OCI-LY3 (cell line): Measurements from ENCODE around the gene SH2D1B.

Experiments
- H2AFZ ChIP-seq: fragments of 200-600, 300-600 bp; shearing (Covaris generic); 2 replicates; pipeline ENCODE4 v1.6.0; 2014; ENCODE audit warnings: antibody characterized with exemption, low read depth, low read length
- H3K27ac ChIP-seq: fragments of 200-600, 300-600 bp; sonication (generic); 2 replicates; pipeline ENCODE4 v1.5.1; 2014; ENCODE audit warnings: mild to moderate bottlenecking, low read length, moderate library complexity, mixed read lengths
- H3K27me3 ChIP-seq: fragments of 200-600, 300-600 bp; sonication (generic); 2 replicates; pipeline ENCODE4 v1.6.1; 2014; ENCODE audit warnings: low read depth, low read length, mixed read lengths
- H3K36me3 ChIP-seq: fragments of 200-600, 300-600 bp; sonication (generic); replicated peaks from 2 replicates; pipeline ENCODE3; 2014; ENCODE audit warnings: low read depth, low read length, mixed read lengths
- H3K4me1 ChIP-seq: fragments of 300-600, 200-600 bp; sonication (generic); 2 replicates; pipeline ENCODE4 v1.6.1; 2014; ENCODE audit warnings: low read length, mixed read lengths
- H3K4me2 ChIP-seq: fragments of 200-600, 300-600 bp; sonication (generic); 2 replicates; pipeline ENCODE4 v1.6.1; 2014; ENCODE audit warnings: low read length, mixed read lengths
- H3K4me3 ChIP-seq: fragments of 300-600, 200-600 bp; sonication (generic); 2 replicates; pipeline ENCODE4 v1.5.1; 2014; ENCODE audit warnings: antibody characterized with exemption, mild to moderate bottlenecking, low read length, moderate library complexity
- H3K79me2 ChIP-seq: fragments of 300-600, 200-600 bp; shearing (Covaris generic); 2 replicates; pipeline ENCODE4 v1.6.1; 2014; ENCODE audit warnings: mild to moderate bottlenecking, low read length, mixed read lengths
- H3K9ac ChIP-seq: fragments of 300-600, 200-600 bp; shearing (Covaris generic); 2 replicates; pipeline ENCODE4 v1.6.0; 2014; ENCODE audit warnings: mild to moderate bottlenecking, low read length, moderate library complexity
- H3K9me3 ChIP-seq: fragments of 200-600, 300-600 bp; shearing (Covaris generic); 2 replicates; pipeline ENCODE4 v1.6.1; 2014; ENCODE audit warnings: low read length, mixed read lengths; ENCODE audit not compliant: insufficient read depth
- H4K20me1 ChIP-seq: fragments of 200-600, 300-600 bp; sonication (generic); 2 replicates; pipeline ENCODE4 v1.6.1; 2016; ENCODE audit warnings: low read length, mixed read lengths; ENCODE audit not compliant: insufficient read depth
- EZH2phosphoT487 ChIP-seq: fragments of 200-600 bp; shearing (Covaris generic); IDR thresholded peaks from 2 replicates; pipeline ENCODE4 v1.6.1; 2018; ENCODE audit warnings: antibody characterized with exemption, mixed run types, low read depth
- TF ChIP-seq, protein P1 (sequence below): fragments of 200-600, 300-600 bp; sonication (generic); IDR thresholded peaks from 2 replicates; pipeline ENCODE4 v1.5.1; 2014; ENCODE audit warnings: antibody characterized with exemption, low read length, low read depth

Gene SH2D1B

DNA sequence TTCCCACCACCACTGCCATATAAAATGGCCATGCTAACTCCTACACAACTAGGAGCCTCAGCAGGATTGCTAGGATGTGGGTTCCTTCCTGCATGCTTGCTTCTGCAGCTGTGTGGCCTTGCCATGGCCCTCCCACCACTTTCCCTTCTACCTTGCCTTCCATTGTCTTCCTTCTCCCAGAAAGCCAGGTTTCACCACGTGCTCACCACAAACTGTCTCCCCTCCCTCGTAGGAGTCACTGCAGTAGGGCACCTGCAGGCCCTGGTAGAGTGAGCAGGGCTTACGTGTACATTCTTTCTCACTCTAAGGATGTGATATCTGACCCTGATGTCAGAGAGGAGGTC lies 26.7 kb downstream of the SH2D1B start:
- Histone ChIP-seq H3K4me3 (no peak overlapping the region), H3K79me2 (no peaks in the 10 kb centered on the region), H3K9ac (no peak overlapping the region), H3K36me3 (no peaks in the 10 kb centered on the region), H3K27ac (no peak overlapping the region), H3K4me2 (no peak overlapping the region), H3K4me1 (peaks cover 8% of the 10 kb centered on the region), H2AFZ (no peak overlapping the region), H4K20me1 (no peaks in the 10 kb centered on the region), H3K9me3 (no peaks in the 10 kb centered on the region), H3K27me3 (peaks cover 50% of the 10 kb centered on the region)
- TF ChIP-seq, protein P1, sequence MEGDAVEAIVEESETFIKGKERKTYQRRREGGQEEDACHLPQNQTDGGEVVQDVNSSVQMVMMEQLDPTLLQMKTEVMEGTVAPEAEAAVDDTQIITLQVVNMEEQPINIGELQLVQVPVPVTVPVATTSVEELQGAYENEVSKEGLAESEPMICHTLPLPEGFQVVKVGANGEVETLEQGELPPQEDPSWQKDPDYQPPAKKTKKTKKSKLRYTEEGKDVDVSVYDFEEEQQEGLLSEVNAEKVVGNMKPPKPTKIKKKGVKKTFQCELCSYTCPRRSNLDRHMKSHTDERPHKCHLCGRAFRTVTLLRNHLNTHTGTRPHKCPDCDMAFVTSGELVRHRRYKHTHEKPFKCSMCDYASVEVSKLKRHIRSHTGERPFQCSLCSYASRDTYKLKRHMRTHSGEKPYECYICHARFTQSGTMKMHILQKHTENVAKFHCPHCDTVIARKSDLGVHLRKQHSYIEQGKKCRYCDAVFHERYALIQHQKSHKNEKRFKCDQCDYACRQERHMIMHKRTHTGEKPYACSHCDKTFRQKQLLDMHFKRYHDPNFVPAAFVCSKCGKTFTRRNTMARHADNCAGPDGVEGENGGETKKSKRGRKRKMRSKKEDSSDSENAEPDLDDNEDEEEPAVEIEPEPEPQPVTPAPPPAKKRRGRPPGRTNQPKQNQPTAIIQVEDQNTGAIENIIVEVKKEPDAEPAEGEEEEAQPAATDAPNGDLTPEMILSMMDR, result no peak
- no peak for TF ChIP-seq EZH2phosphoT487

- Histone ChIP-seq H3K9ac (no peak overlapping the region), H3K4me1 (peaks cover 8% of the 10 kb centered on the region), H3K4me3 (no peak overlapping the region), H3K36me3 (no peaks in the 10 kb centered on the region), H2AFZ (no peak overlapping the region), H3K9me3 (no peaks in the 10 kb centered on the region), H3K79me2 (no peaks in the 10 kb centered on the region), H4K20me1 (no peaks in the 10 kb centered on the region), H3K4me2 (no peak overlapping the region), H3K27me3 (peaks cover 50% of the 10 kb centered on the region), H3K27ac (no peak overlapping the region)
- no peak for TF ChIP-seq EZH2phosphoT487
- TF ChIP-seq, protein P1, result no peak
Measured at GRCh38 chr1:162384601-162385279, 27.2 kb downstream of the SH2D1B start.

DNA sequence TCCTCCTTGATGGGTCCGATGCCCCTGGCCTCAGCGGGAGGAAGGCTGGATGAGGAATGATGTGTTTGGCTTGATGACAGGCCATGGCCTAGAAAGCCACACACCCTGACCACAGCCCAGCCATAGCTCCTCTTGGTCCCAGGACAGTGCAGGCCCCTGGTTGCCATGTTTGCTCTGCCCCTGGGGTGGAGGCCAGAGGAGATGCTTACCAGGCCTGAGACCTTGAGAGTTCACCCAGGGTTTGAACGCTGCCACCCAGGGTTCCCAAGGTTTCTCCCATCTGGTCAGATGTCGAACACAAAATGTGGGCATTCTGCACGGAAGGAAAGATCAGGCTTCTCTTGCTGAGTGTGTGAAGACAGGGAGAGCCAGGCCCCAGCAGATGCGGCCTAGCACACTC lies 27.8 kb downstream of the SH2D1B start:
- Histone ChIP-seq H3K36me3 (no peaks in the 10 kb centered on the region), H3K9me3 (no peaks in the 10 kb centered on the region), H2AFZ (no peak overlapping the region), H3K79me2 (no peaks in the 10 kb centered on the region), H4K20me1 (no peaks in the 10 kb centered on the region), H3K4me2 (no peak overlapping the region), H3K4me1 (peaks cover 1% of the 10 kb centered on the region), H3K9ac (no peak overlapping the region), H3K27me3 (peaks cover 45% of the 10 kb centered on the region), H3K27ac (no peak overlapping the region), H3K4me3 (no peak overlapping the region)
- TF ChIP-seq, protein P1, result no peak
- no peak for TF ChIP-seq EZH2phosphoT487

- Histone ChIP-seq H3K9me3 (no peaks in the 10 kb centered on the region), H3K36me3 (no peaks in the 10 kb centered on the region), H3K9ac (no peak overlapping the region), H3K27me3 (peaks cover 44% of the 10 kb centered on the region), H4K20me1 (no peaks in the 10 kb centered on the region), H3K4me3 (no peak overlapping the region), H2AFZ (no peak overlapping the region), H3K4me1 (no peaks in the 10 kb centered on the region), H3K27ac (no peak overlapping the region), H3K79me2 (no peaks in the 10 kb centered on the region), H3K4me2 (no peak overlapping the region)
- TF ChIP-seq, protein P1, result no peak
- no peak for TF ChIP-seq EZH2phosphoT487
Measured at GRCh38 chr1:162383516-162383915, 28.4 kb downstream of the SH2D1B start.
